ENCODE results near the gene ATP8A2. TPM values are rescaled to one million over a fixed set of nuclear protein-coding genes. Genes with fewer than 3 reads are reported as not detected.

ATP8A2 gene
- total RNA-seq, 4 donors from 2014 or later = 0.13 to 0.29 (median 0.24) TPM

GRCh38 chr13:25379011-25379410 is 7.2 kb downstream of the ATP8A2 start:
- 26 to 39% methylated on average over 1 of the region's 1 CpG for WGBS, 2 donors
- intact Hi-C loops (cut with DNase I) = loop anchor here (10.0 kb wide), 1 partner anchor 144 kb away; no protein-coding TSS in a partner anchor
- H3K4me3 ChIP-seq (replicated peaks in 1 of 3) = no peak overlapping the region
- H3K9me3 ChIP-seq = no peaks in the 10 kb centered on the region
- H3K4me1 ChIP-seq = no peaks in the 10 kb centered on the region
- H3K27me3 ChIP-seq = peaks cover 7% of the 10 kb centered on the region
- DNase-seq = no peak
- no peaks in the 10 kb centered on the region for H3K36me3 ChIP-seq
- no peak for TF ChIP-seq POLR2A (IDR thresholded peaks at IDR 0.05)
- TF ChIP-seq CTCF (IDR thresholded peaks at IDR 0.05) = no peak
- no peak overlapping the region for H3K27ac ChIP-seq

GRCh38 chr13:25380082-25380481 is 8.3 kb downstream of the ATP8A2 start:
- intact Hi-C loops (cut with DNase I) = no loop called here
- Histone ChIP-seq H3K27ac (no peak overlapping the region), H3K27me3 (peaks cover 7% of the 10 kb centered on the region), H3K4me1 (no peaks in the 10 kb centered on the region), H3K4me3 (replicated peaks in 1 of 3) (no peak overlapping the region), H3K36me3 (no peaks in the 10 kb centered on the region), H3K9me3 (no peaks in the 10 kb centered on the region)
- DNase-seq = no peak
- TF ChIP-seq CTCF (IDR thresholded peaks at IDR 0.05) = no peak
- TF ChIP-seq POLR2A (IDR thresholded peaks at IDR 0.05) = no peak
- WGBS, 2 donors = 84 to 87% methylated on average over 4 of the region's 4 CpGs

DNA sequence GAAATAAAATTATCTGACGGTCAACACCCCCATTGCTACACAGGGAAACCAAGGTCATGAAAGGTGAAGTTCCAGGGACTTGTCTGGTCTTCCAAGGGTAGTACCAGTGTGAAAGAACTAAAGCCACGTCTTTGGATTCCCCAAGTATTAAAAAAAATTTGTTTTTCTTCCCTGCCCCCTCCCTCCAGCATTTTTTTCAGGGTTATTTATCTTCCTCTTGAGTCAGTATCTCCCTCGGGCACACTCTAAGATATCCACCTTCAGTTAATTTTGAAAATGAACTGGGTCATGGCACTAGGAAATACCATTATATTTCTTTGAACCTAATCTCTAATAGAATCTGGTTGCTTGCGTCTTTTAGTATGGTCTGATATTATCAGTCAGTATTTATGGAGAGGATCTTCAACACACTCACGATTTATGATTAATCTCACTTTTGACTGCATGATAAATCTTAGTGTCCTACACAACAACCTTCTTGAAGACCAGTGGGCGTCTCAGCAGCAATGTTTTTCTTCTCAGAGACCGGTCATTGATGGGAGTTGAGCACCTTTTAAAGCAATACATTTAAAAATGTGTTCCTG is 9.1 kb downstream of the ATP8A2 start:
- H3K27ac ChIP-seq = no peak overlapping the region

DNA sequence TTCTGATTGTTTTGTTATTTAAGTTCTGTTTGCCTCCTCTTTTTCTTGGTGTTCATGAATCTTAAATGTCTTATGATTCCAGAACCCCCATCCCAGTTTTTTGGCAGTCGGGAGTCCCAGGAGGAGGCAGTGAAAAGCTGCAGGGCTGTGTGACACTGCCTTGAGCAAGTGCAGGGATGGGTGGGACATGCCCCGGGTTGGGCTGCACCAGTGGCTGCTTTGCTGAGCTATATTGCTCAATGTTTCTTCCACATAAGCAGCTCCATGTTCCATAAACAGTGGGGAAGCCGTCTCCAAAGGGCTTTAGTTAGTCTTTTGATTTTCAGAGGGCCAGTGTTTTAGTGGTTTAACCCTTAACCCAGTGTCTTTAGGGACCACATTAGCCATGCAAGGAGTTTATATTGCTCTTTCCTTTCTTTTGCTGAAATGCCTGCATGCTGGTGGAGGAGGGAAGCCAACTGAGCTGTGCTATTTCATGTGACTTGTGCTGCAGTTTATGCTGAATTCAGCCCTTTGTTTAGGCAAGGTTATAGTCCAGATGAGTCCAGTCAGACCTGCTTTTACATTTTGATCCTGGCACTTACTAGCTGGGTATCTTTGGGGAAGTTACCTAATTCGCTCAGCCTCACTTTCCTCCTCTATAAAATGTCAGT is 13.1 kb downstream of the ATP8A2 start:
- DNase-seq = no peak

More for the DNA sequence above, 9.1 kb downstream of the ATP8A2 start:
- peaks cover 7% of the 10 kb centered on the region for H3K27me3 ChIP-seq
- intact Hi-C loops (cut with DNase I) = no loop called here
- no peak overlapping the region for H3K4me3 ChIP-seq (replicated peaks in 1 of 3)
- H3K36me3 ChIP-seq = no peaks in the 10 kb centered on the region
- H3K4me1 ChIP-seq = no peaks in the 10 kb centered on the region
- no peaks in the 10 kb centered on the region for H3K9me3 ChIP-seq
- WGBS, 2 donors = 72 to 76% methylated on average over 7 of the region's 7 CpGs
- TF ChIP-seq POLR2A (IDR thresholded peaks at IDR 0.05) = no peak
- TF ChIP-seq CTCF (IDR thresholded peaks at IDR 0.05) = no peak
- DNase-seq = no peak

DNA sequence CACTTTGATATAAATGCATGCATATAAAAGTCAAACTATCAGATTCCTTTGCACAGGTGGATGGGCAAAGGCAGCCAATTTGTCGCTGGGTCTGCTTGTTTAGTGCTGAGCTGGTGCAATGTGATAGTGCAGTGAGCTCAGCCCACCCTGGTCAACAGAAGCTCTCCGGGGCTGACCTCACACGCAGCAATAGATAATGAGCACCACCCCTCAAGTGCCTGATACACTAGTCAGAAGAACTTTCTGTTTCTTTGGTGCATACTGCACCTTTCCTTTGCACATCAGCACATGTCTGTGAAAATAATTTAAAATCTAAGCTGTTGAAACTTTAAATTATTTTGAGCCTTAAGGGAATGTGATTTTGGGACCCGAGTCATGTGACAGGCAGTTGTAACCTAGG is 20.2 kb downstream of the ATP8A2 start:
- H3K27me3 ChIP-seq = no peaks in the 10 kb centered on the region
- no peak overlapping the region for H3K4me3 ChIP-seq (replicated peaks in 1 of 3)
- 54 to 63% methylated on average over 4 of the region's 4 CpGs for WGBS, 2 donors
- no peak overlapping the region for H3K27ac ChIP-seq
- no peaks in the 10 kb centered on the region for H3K36me3 ChIP-seq
- H3K9me3 ChIP-seq = no peaks in the 10 kb centered on the region
- DNase-seq = no peak
- intact Hi-C loops (cut with DNase I) = no loop called here
- TF ChIP-seq POLR2A (IDR thresholded peaks at IDR 0.05) = no peak
- TF ChIP-seq CTCF (IDR thresholded peaks at IDR 0.05) = no peak
- H3K4me1 ChIP-seq = no peaks in the 10 kb centered on the region

More for the DNA sequence above, 13.1 kb downstream of the ATP8A2 start:
- no peak for TF ChIP-seq POLR2A (IDR thresholded peaks at IDR 0.05)
- H3K4me3 ChIP-seq (replicated peaks in 1 of 3) = no peak overlapping the region
- H3K27ac ChIP-seq = no peak overlapping the region
- no peaks in the 10 kb centered on the region for H3K9me3 ChIP-seq
- no peaks in the 10 kb centered on the region for H3K27me3 ChIP-seq
- no peaks in the 10 kb centered on the region for H3K4me1 ChIP-seq
- no peaks in the 10 kb centered on the region for H3K36me3 ChIP-seq
- intact Hi-C loops (cut with DNase I) = no loop called here
- 58 to 59% methylated on average over 4 of the region's 4 CpGs for WGBS, 2 donors
